GM19452 (cell line): ENCODE measurements around the gene MYCBPAP.

Experiments
- ATAC-seq: cut with Tn5 transposase; IDR thresholded peaks from one replicate; pipeline ENCODE4 v1.9.1; 2021; ENCODE audit not compliant: unreplicated experiment

Gene MYCBPAP, protein sequence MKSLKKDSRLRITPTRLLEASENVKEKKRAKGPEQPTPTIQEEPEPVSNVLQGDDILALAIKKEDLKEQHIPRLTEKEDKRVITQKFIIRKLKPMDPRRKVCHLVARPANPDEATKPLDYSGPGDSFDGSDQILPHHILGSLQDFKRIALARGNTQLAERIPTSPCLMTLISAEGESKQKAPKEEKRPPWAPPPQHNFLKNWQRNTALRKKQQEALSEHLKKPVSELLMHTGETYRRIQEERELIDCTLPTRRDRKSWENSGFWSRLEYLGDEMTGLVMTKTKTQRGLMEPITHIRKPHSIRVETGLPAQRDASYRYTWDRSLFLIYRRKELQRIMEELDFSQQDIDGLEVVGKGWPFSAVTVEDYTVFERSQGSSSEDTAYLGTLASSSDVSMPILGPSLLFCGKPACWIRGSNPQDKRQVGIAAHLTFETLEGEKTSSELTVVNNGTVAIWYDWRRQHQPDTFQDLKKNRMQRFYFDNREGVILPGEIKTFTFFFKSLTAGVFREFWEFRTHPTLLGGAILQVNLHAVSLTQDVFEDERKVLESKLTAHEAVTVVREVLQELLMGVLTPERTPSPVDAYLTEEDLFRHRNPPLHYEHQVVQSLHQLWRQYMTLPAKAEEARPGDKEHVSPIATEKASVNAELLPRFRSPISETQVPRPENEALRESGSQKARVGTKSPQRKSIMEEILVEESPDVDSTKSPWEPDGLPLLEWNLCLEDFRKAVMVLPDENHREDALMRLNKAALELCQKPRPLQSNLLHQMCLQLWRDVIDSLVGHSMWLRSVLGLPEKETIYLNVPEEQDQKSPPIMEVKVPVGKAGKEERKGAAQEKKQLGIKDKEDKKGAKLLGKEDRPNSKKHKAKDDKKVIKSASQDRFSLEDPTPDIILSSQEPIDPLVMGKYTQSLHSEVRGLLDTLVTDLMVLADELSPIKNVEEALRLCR

DNA sequence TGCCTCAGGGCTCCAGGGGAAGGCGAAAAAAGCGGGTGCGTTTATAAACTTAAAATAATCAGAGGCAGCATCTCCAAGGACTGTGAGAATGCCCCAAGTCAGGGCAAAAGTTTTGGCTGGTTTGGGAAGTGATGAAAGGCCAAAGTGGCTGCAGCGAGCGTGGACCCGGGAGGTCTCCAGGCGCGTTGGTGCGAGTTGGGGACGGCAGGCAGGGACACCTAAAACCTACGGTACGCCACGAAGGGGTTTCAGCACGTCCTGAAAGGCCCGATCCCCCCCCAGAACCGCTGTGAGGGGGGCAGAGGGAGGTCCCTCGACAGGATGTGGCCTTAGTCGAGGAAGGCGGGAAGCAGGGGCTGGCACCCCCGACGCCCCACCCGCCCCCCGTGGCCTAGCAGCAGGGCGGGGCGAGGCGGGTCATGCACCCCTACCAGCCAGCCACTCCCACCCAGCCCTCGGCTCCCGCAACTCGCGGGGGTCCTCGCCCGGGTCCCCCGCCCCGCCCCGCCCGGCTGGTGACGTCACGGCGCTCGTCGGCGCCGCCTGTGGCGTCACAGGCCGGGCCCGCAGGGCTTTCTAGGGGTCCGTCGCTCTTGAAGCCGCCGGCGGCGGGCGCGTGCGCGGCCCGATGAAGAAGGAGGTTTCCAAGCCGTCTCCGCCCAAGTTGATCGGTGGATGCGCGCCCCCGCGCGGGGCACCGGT lies at the start of gene MYCBPAP:
Gene MYCBPAP, plus strand, starts transcription at position 569 of the 702 bp plus-strand sequence. CDS start 236 bp downstream, outside the sequence.
- peak; percentile 38 for ATAC-seq

DNA sequence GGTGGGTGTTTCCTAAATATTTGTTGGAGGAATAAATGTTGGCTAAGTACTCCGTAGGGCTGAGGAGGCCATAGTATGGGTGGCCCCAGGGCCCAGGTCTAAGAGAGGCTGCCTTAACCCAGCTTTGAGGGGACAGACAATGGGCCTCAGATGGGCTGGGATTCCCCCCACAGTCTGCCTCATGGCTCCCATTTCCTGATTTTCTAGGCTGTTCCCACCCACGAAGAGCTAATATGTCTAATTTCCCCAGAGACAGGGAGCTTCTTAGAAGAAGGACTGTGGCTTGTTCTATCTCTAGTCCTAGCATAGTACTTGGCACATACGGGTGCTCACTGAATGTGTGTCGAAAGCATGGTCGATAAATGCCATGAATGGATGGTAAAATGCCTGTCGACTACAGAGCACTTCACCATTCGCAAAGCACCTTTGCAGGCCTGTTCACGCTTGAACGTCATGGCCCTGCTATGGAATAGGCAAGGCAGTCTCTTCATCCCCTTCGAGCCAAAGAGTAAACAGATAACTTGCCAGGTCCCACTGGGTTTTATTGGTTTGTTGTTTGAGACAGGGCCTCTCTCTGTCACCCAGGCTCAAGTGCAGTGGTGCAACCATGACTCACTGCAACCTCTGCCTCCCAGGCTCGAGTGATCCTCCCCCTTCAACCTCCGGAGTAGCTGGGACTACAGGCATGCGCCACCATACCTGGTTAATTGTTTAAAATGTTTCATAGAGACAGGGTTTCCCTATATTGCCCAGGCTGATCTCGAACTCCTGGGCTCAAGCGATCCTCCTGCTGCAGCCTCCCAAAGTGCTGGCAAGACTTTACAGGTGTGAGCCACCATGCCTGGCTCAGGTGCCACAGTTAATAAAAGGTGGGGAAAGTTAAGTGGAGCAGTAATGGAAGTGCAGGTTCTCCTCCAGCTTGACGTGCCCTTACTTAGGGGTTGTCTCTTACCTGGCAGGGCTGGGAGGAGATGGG lies 49.2 kb upstream of the MYCBPAP start:
- no peak for ATAC-seq

DNA sequence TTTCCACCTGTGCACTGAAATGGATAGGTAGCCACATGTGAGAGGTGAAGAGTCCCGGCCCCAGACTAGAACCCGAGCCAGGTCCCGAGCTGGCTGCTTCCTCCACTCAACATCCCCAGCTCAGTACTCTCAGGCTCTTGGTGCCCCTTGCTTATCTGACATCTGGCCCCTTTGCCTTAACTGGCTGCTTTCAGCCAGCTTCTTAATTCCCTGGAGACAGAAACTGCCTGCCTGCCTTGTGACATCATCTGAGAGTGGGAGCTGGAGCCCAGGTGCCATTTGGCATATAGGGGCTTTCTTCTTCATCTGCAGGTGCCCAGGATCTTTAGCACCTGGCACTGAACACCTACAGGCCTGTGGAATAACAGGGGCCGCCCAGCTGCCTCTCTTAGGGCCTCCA lies 48.5 kb upstream of the MYCBPAP start:
- no peak for ATAC-seq

DNA sequence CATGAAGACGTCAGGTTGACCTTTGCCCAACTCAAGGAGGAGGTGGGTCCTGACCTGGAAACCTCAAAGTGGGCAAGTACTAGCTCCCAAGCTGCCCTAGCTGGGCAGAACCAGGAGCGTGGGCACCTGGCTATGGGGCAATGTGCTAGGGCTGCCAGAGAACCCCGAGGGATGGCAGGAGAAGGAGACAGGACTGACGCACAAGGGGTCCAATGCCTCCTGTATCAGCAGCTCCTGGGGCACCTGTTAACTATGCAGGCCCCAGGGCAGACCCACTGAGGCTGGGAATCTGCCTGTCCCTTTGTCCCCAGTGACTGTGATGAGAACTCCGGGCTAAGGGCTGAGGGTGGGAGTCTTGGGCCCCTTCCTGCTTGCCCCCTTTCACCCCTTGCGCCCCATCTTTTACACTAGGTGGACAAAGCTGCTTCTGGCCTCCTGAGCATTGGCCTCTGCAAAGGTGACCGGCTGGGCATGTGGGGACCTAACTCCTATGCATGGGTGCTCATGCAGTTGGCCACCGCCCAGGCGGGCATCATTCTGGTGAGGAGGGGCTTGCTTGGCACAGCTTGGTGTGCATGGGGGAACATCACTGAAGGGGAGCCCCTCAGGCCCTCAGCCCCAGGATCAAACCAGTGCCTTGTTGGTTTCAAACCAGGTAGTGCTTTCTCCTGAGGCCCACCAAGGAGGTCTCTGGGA lies 47.3 kb upstream of the MYCBPAP start:
- no peak for ATAC-seq

DNA sequence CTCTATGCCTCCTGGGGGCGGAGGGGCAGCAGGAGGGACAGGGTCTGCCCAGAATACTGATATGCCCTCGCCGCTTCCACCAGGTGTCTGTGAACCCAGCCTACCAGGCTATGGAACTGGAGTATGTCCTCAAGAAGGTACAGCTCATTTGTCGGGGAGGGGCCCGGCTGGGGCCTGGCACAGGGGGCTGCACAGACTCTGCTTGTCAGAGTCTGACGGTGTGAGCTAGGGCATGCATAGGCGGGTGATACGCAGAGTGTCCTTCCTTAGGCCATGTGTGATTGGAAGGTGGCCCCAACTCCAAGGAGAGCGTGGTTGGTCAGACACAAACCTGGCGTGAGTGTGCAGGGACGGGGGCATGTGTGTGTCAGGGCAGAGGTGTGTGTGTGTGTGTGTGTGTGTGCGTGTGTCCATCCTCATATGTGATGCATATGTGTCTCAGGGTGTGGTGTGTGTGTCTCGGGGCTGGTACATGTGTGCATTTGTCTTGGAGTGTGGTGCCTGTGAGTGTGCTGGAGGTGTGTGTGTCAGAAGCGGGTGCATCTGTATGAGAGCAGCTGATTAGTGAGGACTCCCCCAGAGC lies 46.6 kb upstream of the MYCBPAP start:
- no peak for ATAC-seq

DNA sequence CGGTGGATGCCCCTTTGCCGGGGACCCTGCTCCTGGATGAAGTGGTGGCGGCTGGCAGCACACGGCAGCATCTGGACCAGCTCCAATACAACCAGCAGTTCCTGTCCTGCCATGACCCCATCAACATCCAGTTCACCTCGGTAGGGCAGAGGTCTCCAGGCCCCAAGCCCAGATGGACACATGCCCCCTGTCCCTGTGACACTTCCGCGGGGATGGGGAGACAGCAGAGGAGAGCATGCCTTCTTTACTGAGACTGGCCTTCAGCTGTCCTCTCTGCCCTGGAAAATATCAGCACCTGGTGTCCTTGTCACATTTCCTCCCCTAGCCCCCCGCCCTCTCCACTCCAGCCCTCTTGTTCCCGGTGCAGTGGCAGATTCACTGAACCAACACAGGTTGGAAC lies 45.8 kb upstream of the MYCBPAP start:
- no peak for ATAC-seq

DNA sequence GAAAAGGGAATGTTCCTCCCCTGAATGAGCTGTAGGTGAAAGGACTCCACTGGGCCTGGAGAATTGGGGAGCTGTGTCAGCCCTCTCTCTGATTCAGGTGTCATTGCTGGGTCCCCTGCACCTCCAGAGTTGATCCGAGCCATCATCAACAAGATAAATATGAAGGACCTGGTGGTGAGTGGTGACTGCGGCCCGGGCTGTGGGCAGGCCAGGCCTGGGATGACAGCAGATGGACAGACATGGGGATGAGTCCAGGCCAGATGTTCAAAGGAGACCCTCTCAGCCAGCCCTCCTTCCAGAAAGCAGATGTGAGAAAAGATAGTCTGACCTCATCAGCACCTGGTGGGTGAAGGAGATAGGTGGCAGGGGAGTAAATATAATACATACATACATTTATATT lies 44.1 kb upstream of the MYCBPAP start:
- ATAC-seq: no peak

DNA sequence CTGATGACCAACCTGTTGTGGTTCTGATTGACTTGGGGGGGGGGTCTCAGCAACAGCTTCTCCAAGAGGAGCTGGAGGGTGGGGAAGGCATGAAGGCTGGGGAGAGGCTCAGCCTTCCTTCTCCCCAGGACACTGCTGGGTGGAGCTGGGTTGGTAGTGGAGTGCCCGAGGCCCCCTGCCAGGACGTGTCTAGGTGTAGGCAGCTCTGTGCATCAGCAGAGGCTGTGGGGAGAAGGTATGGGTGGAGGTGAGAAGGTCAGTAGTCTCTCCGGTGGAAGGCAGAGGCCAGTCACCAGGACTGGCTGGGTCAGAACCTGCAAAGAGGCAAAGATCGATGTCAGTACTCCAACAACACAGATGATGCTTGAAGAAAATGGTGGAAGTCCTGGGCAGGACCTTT lies 43.5 kb upstream of the MYCBPAP start:
- ATAC-seq: no peak

DNA sequence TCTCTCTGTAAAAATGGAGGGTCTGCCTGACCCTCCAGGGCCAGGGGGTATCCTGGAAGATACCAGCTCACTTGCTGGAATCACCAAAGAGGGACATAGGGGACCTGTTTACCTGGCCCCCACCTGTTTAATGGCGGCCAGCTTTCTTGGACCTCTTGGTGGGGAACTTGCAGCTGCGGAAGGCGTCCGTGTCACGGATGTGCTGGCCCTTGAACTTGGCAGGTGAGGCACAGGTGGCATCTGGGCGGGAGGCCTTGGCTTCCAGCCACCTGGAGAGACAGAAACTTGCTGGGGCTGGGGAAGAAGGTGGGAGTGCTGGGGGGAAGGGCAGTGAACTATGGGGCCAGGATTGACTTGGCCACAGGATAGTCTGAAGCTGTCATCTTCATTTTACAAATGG lies 43.1 kb upstream of the MYCBPAP start:
- ATAC-seq: no peak

DNA sequence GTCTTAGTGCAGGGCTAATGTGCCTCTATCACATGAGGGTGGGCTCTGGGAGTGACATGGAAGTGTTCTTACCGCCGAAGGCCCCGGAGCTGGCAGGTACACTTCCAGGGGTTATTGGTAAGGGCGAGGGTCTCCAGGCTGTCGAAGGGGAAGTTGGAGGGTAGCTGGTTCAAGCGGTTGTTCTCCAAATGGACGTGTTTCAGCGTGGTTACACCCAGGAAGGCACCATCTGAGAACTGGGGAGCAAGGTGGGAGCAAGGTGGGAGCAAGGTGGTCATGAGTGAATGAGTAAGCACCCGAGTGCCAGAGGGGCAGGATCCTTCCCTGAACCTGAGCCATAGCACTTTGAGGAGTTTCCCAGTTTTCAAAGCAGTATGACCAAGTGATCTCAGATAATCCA lies 42.6 kb upstream of the MYCBPAP start:
- ATAC-seq: no peak

DNA sequence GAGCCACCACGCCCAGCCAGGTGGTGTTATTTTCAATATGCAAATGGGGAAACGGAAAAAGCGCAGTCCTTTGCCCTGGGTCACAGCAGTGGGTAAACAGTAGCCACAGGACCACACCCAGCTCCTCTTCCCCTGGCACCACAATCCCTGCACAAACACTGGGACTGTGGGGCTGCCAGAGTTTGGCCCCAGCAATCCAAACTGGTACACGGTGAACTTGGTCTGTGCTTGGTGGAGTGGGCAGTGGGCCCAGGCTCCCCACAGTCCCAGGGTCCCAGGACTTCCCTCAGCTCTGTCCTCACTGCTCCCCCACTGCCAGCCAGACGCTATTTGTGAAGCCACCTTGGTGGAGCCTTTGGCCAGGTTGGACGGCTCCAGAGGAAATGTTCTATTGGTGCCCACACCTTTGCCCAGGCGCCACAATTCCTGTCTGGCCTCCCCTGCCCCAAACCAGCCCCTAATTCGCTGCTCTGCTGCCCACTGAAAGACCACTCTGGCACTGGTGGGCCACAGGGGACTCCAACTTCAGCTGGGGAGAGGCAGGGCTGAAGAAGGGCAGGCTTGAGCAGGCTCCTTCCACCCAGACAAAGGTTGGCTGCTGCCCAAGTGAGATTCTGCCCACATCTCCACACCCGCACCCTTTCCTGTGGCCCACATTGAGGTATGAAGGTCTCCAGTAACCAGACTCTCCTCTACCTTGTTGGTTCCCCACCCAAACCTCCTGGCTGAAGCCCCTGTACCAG lies 41.7 kb upstream of the MYCBPAP start:
- ATAC-seq: no peak

DNA sequence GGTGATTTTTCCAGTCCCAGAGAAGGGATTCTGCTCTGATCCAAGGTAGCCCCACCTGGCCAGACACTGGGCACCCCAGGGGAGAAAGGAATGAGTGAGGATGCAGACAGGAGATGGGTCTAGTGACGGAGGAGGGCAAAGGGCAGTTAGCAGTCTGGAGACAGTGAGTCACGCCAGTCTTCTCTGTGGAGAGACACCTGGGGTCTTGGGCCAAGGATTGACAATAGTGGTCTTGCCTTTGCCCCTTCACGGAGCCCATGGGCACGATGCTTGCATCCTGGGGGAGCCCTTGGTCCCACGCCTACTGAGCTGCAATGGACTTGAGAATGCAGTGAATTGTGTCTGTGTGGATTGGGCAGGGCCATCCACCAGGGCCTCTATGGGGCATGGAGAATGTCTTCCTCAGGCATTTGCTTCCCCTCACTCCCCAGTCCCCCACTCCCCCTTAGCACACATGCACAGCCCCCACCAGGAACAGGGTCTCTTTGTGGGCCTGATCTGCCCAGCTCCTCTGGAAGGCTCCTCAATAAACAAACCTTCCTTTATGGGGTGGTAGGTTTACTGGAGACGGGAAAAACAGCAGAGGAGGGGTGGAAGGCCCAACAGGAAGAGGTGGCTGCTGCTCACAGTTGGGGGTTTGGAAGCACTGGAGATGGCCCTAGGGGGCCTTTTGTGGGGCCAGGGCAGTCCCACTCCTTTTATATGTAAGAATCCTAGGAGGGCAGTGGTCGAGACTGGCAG lies 41.0 kb upstream of the MYCBPAP start:
- ATAC-seq: no peak

DNA sequence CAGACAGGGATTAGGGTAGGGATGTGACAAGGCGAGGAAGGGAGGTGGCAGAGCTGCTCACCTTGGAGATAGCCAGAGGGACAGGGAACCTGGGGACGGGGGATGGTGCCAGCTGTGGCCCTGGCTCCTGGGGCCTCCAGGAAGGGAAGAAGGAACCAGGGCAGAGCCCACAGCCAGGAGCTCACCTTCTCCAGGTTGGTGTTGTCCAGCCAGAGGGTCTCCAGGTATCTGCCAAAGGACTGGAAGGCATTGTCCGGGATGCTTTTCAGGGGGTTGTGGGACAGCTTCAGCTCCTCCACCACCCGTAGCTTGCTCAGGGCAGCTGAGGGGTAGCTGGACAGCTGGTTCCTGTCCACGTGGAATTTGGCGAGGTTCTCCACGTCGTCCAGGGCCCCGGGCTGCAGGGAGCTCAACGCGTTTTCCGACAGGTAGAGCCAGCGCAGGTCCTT lies 40.4 kb upstream of the MYCBPAP start:
- ATAC-seq: no peak

DNA sequence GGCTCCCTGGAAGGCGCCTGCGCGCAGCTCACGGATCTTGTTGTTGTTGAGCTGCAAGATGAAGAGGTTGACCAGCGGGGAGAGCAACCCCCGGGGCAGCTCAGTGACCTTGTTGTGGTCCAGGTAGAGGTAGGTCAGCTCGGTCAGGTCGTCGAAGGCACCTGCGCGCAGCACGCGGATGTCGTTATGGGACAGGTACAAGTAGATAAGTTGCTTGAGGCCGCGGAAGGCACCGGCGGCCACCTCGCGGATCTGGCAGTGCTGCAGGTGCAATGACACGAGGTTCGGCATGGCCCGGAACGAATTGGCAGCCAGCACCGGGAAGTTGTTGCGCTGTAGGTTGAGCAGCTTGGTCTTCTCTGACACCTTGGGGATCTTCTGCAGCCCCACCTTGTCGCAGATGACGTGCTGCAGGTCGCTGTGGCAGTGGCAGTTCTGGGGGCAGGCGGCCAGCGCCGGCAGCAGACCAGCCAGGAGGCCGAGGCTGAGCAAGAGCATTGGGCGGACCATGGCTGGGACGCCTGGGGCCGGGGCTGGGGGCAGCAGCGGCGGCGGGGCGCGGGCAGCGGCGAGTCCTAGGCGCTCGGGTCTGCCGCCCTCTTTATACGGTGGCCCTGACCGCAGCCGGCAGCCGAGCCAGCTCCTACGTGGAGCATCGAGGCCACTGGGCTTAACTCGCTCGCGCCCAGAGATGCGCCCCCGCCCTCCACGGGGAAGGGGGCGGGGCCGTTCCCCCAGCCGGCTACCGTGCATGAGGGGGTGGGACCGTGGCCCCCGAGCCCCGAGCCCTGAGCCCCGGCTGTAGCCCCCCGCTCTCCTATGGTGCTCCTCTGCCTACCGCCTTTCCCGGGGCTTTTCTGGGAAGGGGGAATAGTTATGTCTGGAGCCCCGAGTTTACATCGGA lies 39.7 kb upstream of the MYCBPAP start, which contains the start of gene CHAD:
Gene CHAD, minus strand, starts transcription at position 577 of the 904 bp plus-strand sequence. Its CDS starts 67 bp downstream, at position 510.
- no peak for ATAC-seq

DNA sequence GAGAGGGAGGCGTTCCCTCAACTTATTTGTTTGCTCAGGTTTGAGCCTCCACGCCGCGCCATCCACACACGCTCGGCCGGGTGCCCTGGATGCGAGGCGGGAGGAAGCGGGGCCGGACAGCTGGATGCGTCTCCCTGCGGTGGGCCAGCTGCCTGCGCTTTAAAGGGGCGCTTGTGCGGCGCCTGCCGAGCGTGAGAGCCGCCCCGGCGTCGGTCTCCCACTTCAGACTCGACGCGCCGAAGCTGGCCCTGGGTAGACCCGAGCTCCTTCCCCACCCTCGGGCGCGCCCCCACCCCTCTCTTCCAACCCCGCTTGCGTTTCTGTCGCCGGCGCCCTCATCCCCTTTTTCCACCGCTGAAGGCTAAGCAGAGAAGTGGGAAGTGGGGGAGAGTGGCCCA lies 39.0 kb upstream of the MYCBPAP start:
- no peak for ATAC-seq

DNA sequence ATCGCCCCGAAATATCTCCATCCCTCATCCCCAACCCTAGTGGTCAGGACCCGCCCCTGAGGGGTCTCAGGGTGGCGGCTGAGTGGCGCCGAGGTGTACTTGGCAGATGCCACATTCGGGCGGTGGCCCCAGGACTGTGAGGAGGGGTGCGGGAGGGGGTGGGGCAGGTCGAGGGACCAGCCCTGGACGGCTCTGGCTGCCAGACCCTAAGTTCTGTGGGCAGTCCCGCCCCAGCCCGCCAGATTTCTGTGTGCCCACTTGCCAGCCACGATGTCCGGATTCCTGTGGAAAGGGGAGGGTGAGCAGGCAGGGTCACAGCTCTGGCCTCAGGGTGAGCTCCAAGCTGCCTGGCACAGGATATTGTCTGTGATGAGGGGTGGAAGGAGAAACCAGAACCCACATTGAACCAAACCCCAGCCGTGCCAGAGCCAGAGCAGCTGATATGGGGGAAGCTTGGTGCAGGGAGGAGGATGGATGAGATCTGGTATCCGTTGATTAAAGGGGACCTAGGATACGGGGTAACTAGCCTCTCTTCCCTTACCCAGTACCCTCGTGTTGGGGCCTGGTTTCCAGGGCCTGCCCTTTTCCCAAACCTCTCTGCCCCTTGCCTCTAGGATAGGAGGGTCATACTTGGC lies 38.5 kb upstream of the MYCBPAP start:
- no peak for ATAC-seq
